ENCODE data around the gene MMD.

MMD gene

DNA sequence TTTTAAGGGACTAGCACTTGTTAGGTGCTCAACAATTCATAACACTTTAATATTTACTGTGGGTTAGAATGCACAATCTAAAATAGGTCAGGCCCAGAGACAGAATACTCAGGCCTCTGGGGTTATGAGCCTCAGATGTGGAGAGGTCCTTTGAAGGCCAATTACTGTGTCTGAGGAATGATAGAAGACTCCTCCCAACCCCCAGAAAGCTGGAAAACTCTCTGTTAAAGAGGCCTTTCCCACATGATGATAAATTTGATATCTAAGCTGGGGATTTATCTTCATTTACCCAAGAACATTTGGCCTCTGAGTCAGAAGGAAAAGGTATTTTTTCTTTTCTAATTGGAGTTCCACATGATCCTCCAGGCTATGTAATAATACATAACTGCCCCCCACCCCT is 41.1 kb upstream of the MMD start:
- no peak for TF ChIP-seq CTCF (IDR thresholded peaks at IDR 0.05)
- H3K36me3 ChIP-seq (ENCODE audit: control insufficient read depth, insufficient read depth, low read length) = no peaks in the 10 kb centered on the region

GRCh38 chr17:55462234-55462633 is 40.6 kb upstream of the MMD start:
- Histone ChIP-seq H3K27ac (no peak overlapping the region), H3K27me3 (ENCODE audit: control insufficient read depth, insufficient read depth, low read length) (no peaks in the 10 kb centered on the region), H2AFZ (no peak overlapping the region), H3K36me3 (ENCODE audit: control insufficient read depth, insufficient read depth, low read length) (no peaks in the 10 kb centered on the region), H3K4me1 (peaks cover 23% of the 10 kb centered on the region), H3K79me2 (no peaks in the 10 kb centered on the region), H3K4me2 (ENCODE audit: low read length) (no peak overlapping the region), H3K9me3 (ENCODE audit: control insufficient read depth, low read length) (no peaks in the 10 kb centered on the region), H3K4me3 (ENCODE audit: low read depth, low read length) (no peak overlapping the region), H3K9ac (no peak overlapping the region)
- TF ChIP-seq CTCF (IDR thresholded peaks at IDR 0.05) = no peak

More for the DNA sequence above, 41.1 kb upstream of the MMD start:
- Histone ChIP-seq H3K4me2 (ENCODE audit: low read length) (no peak overlapping the region), H3K27me3 (ENCODE audit: control insufficient read depth, insufficient read depth, low read length) (no peaks in the 10 kb centered on the region), H3K4me3 (ENCODE audit: low read depth, low read length) (no peak overlapping the region), H3K4me1 (peaks cover 23% of the 10 kb centered on the region), H2AFZ (no peak overlapping the region), H3K27ac (no peak overlapping the region), H3K79me2 (no peaks in the 10 kb centered on the region), H3K9ac (no peak overlapping the region), H3K9me3 (ENCODE audit: control insufficient read depth, low read length) (no peaks in the 10 kb centered on the region)

- no peak overlapping the region for H3K27ac ChIP-seq
- H2AFZ ChIP-seq = no peak overlapping the region
- no peaks in the 10 kb centered on the region for H3K36me3 ChIP-seq (ENCODE audit: control insufficient read depth, insufficient read depth, low read length)
- no peak overlapping the region for H3K9ac ChIP-seq
- peaks cover 3% of the 10 kb centered on the region for H3K4me1 ChIP-seq
- no peak overlapping the region for H3K4me2 ChIP-seq (ENCODE audit: low read length)
- no peaks in the 10 kb centered on the region for H3K27me3 ChIP-seq (ENCODE audit: control insufficient read depth, insufficient read depth, low read length)
- H3K79me2 ChIP-seq = no peaks in the 10 kb centered on the region
- no peaks in the 10 kb centered on the region for H3K9me3 ChIP-seq (ENCODE audit: control insufficient read depth, low read length)
- H3K4me3 ChIP-seq (ENCODE audit: low read depth, low read length) = no peak overlapping the region
- TF ChIP-seq CTCF (IDR thresholded peaks at IDR 0.05) = no peak
Observed at GRCh38 chr17:55458978-55459377, 37.3 kb upstream of the MMD start.

- no peak overlapping the region for H3K4me2 ChIP-seq (ENCODE audit: low read length)
Observed at GRCh38 chr17:55458287-55458900, 36.8 kb upstream of the MMD start.

More at GRCh38 chr17:55458287-55458900, 36.8 kb upstream of the MMD start:
- no peaks in the 10 kb centered on the region for H3K36me3 ChIP-seq (ENCODE audit: control insufficient read depth, insufficient read depth, low read length)
- no peak overlapping the region for H3K4me3 ChIP-seq (ENCODE audit: low read depth, low read length)
- no peak for TF ChIP-seq CTCF (IDR thresholded peaks at IDR 0.05)
- H3K27ac ChIP-seq = no peak overlapping the region
- no peaks in the 10 kb centered on the region for H3K27me3 ChIP-seq (ENCODE audit: control insufficient read depth, insufficient read depth, low read length)
- no peak overlapping the region for H2AFZ ChIP-seq
- peaks cover 3% of the 10 kb centered on the region for H3K4me1 ChIP-seq
- H3K9ac ChIP-seq = no peak overlapping the region
- no peaks in the 10 kb centered on the region for H3K79me2 ChIP-seq
- H3K9me3 ChIP-seq (ENCODE audit: control insufficient read depth, low read length) = no peaks in the 10 kb centered on the region
